B cell (primary cell): ENCODE measurements around the gene CD44.

Experiments used
- EZH2 ChIP-seq: IDR thresholded peaks from 2 replicates; pipeline ENCODE4 v1.6.1; 2012; ENCODE audit warnings: borderline replicate concordance, low read depth, mild to moderate bottlenecking, moderate library complexity, low read length; ENCODE audit not compliant: insufficient read depth, poor library complexity, severe bottlenecking
- TF ChIP-seq, protein P1 (sequence below): fragments of 200-600 bp; IDR thresholded peaks from one replicate; pipeline ENCODE4 v1.8.0; 2022; ENCODE audit warnings: antibody characterized with exemption, mild to moderate bottlenecking

DNA sequence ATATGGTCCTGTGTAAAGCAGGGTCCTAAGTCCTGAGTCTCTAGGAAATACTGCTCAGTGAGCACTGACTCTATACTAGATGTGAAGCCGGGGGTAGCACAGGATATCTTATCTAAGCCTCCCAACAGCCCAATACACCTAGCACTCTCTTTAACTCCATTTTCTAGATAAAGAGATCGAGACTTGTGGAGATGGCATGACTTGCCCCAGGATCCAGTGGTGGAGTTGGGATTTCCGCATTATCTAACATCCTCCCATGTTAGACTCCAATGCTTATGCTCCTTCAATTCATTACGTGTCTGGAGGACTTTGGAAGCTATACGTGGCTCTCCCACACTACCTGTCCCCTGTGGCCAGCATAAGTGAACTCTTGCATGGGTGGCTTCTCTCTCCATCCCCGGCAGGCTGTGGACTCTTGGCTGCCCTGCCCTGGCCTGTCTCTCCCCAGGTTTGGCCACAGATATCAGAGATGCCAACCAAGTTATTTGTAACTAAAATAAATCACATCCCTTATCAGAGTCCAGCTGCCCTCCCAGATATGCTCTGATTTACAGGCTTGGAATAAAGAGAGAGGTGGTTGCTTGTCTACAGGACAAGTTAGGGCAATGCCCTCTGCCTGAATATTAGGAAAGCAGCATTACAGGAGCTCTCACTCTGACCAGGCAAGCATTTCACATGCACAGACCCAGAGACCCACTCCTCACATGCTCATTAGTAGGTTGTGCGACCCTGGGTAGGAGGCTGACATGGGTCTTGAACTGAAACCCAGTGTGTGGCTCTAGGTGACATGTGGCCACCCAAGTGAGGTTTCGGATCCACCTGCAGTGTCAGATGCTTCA is 4.5 kb downstream of the CD44 start:
- TF ChIP-seq, protein P1, sequence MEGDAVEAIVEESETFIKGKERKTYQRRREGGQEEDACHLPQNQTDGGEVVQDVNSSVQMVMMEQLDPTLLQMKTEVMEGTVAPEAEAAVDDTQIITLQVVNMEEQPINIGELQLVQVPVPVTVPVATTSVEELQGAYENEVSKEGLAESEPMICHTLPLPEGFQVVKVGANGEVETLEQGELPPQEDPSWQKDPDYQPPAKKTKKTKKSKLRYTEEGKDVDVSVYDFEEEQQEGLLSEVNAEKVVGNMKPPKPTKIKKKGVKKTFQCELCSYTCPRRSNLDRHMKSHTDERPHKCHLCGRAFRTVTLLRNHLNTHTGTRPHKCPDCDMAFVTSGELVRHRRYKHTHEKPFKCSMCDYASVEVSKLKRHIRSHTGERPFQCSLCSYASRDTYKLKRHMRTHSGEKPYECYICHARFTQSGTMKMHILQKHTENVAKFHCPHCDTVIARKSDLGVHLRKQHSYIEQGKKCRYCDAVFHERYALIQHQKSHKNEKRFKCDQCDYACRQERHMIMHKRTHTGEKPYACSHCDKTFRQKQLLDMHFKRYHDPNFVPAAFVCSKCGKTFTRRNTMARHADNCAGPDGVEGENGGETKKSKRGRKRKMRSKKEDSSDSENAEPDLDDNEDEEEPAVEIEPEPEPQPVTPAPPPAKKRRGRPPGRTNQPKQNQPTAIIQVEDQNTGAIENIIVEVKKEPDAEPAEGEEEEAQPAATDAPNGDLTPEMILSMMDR, result no peak
- TF ChIP-seq EZH2, result no peak
